ENCODE measurements around the gene CABLES2.
A peak's percentile ranks its signal among the peaks of the same experiment; 100 is the strongest.

CABLES2 gene

GRCh38 chr20:62368976-62369814 is 37.9 kb downstream of the CABLES2 start:
- DNase-seq = no peak

GRCh38 chr20:62368392-62368975 is 38.6 kb downstream of the CABLES2 start:
- DNase-seq = no peak

GRCh38 chr20:62367633-62368391 is 39.3 kb downstream of the CABLES2 start:
- no peak for DNase-seq

- no peak for DNase-seq
Measured at GRCh38 chr20:62367136-62367632, 39.9 kb downstream of the CABLES2 start, which contains the start of gene LAMA5. Gene LAMA5 (minus strand): TSS chr20:62367312. CDS start chr20:62367245, 67 bp downstream.

GRCh38 chr20:62366370-62367135 is 40.5 kb downstream of the CABLES2 start:
- no peak for DNase-seq

- DNase-seq = no peak
Measured at GRCh38 chr20:62365814-62366369, 41.2 kb downstream of the CABLES2 start.

- DNase-seq = no peak
Measured at GRCh38 chr20:62364911-62365736, 42.0 kb downstream of the CABLES2 start.

GRCh38 chr20:62363920-62364851 is 42.9 kb downstream of the CABLES2 start:
- DNase-seq = no peak

GRCh38 chr20:62362991-62363919 is 43.8 kb downstream of the CABLES2 start:
- peak; percentile 72 for DNase-seq

GRCh38 chr20:62362590-62362940 is 44.5 kb downstream of the CABLES2 start:
- DNase-seq = no peak

GRCh38 chr20:62361799-62362589 is 45.1 kb downstream of the CABLES2 start:
- no peak for DNase-seq

GRCh38 chr20:62360854-62361798 is 46.0 kb downstream of the CABLES2 start:
- DNase-seq = no peak

- DNase-seq = no peak
Measured at GRCh38 chr20:62359491-62360121, 47.5 kb downstream of the CABLES2 start.

GRCh38 chr20:62359043-62359490 is 48.0 kb downstream of the CABLES2 start:
- DNase-seq = no peak

- no peak for DNase-seq
Measured at GRCh38 chr20:62358171-62359042, 48.7 kb downstream of the CABLES2 start.
